Measurements from ENCODE around the gene CCT3. TPM values are rescaled to one million over a fixed set of nuclear protein-coding genes. Genes with fewer than 3 reads are reported as not detected.

Gene CCT3
- total and polyA plus RNA-seq, 7 experiments from 2014 or later: 78.0 to 282 (median 120) TPM

- peak overlapping the region in 2 of 9 donors; percentile 31 to 85 for H3K27ac Mint-ChIP-seq
- H3K27ac ChIP-seq (ENCODE audit: low read depth, low read length): no peak overlapping the region
- CTCF ChIA-PET: interaction anchor here (1.2 to 1.3 kb wide), 2 partner anchors 68 to 75 kb away, joined by 4 read pairs; no protein-coding TSS in a partner anchor
Measured at GRCh38 chr1:156376958-156377919, 39.1 kb upstream of the CCT3 start.

GRCh38 chr1:156376146-156376545 is 38.1 kb upstream of the CCT3 start:
- peaks cover 0 to 8% (median 0%) of the 10 kb centered on the region in 7 donors for H3K4me1 Mint-ChIP-seq
- no peak overlapping the region for H3K4me3 Mint-ChIP-seq
- Histone ChIP-seq H3K27ac (ENCODE audit: low read depth, low read length) (no peak overlapping the region), H3K4me3 (ENCODE audit: low read length) (no peak overlapping the region), H3K4me1 (ENCODE audit: control insufficient read depth in 2 of 2, insufficient read depth in 2 of 2, low read length in 2 of 2) (no peaks in the 10 kb centered on the region), H3K36me3 (ENCODE audit: control insufficient read depth in 2 of 3, insufficient read depth in 3 of 3, low read length in 3 of 3) (no peaks in the 10 kb centered on the region), H3K27me3 (ENCODE audit: control insufficient read depth in 2 of 2, insufficient read depth in 2 of 2, low read length in 2 of 2) (no peaks in the 10 kb centered on the region), H3K9me3 (ENCODE audit: control insufficient read depth in 2 of 3, low read length in 3 of 3) (no peaks in the 10 kb centered on the region)
- DNase-seq (no peak), ATAC-seq (peak; percentile 27)
- POLR2A ChIA-PET: interaction anchor here (0.8 kb wide), 1 partner anchor 1225 kb away, joined by 3 read pairs; no protein-coding TSS in a partner anchor
- CTCF ChIA-PET: interaction anchor here (1.2 to 1.4 kb wide), 3 partner anchors 9 to 77 kb away, joined by 4 read pairs; no protein-coding TSS in a partner anchor
- intact Hi-C loops (cut with micrococcal nuclease): no loop called here
- H3K36me3 Mint-ChIP-seq: no peaks in the 10 kb centered on the region
- H3K27ac Mint-ChIP-seq: no peak overlapping the region
- H3K9me3 Mint-ChIP-seq: no peaks in the 10 kb centered on the region
- peaks cover 8 to 36% (median 27%) of the 10 kb centered on the region in 5 donors for H3K27me3 Mint-ChIP-seq

More at GRCh38 chr1:156376958-156377919, 39.1 kb upstream of the CCT3 start:
- H3K27me3 Mint-ChIP-seq: peaks cover 5 to 26% (median 20%) of the 10 kb centered on the region in 5 donors
- POLR2A ChIA-PET: no interaction called here
- intact Hi-C loops (cut with micrococcal nuclease): no loop called here
- H3K4me3 Mint-ChIP-seq: no peak overlapping the region
- H3K4me3 ChIP-seq (ENCODE audit: low read length): no peak overlapping the region
- no peak for DNase-seq
- H3K27me3 ChIP-seq (ENCODE audit: control insufficient read depth in 2 of 2, insufficient read depth in 2 of 2, low read length in 2 of 2): no peaks in the 10 kb centered on the region
- no peak for ATAC-seq
- no peaks in the 10 kb centered on the region for H3K9me3 ChIP-seq (ENCODE audit: control insufficient read depth in 2 of 3, low read length in 3 of 3)
- no peaks in the 10 kb centered on the region for H3K36me3 Mint-ChIP-seq
- H3K9me3 Mint-ChIP-seq: no peaks in the 10 kb centered on the region
- H3K36me3 ChIP-seq (ENCODE audit: control insufficient read depth in 2 of 3, insufficient read depth in 3 of 3, low read length in 3 of 3): no peaks in the 10 kb centered on the region
- peaks cover 0 to 8% (median 0%) of the 10 kb centered on the region in 7 donors for H3K4me1 Mint-ChIP-seq
- no peaks in the 10 kb centered on the region for H3K4me1 ChIP-seq (ENCODE audit: control insufficient read depth in 2 of 2, insufficient read depth in 2 of 2, low read length in 2 of 2)

- intact Hi-C loops (cut with micrococcal nuclease): no loop called here
- H3K27ac ChIP-seq (ENCODE audit: low read depth, low read length): no peak overlapping the region
- Mint-ChIP-seq H3K9me3 (no peaks in the 10 kb centered on the region), H3K36me3 (peaks cover 0 to 3% (median 0%) of the 10 kb centered on the region in 5 donors), H3K27me3 (peaks cover 16 to 59% (median 33%) of the 10 kb centered on the region in 5 donors), H3K4me1 (peaks cover 0 to 11% (median 4%) of the 10 kb centered on the region in 7 donors), H3K27ac (no peak overlapping the region), H3K4me3 (no peak overlapping the region)
- ChIA-PET CTCF (no interaction called here), POLR2A (no interaction called here)
- H3K9me3 ChIP-seq (ENCODE audit: control insufficient read depth in 2 of 3, low read length in 3 of 3): no peaks in the 10 kb centered on the region
- no peaks in the 10 kb centered on the region for H3K36me3 ChIP-seq (ENCODE audit: control insufficient read depth in 2 of 3, insufficient read depth in 3 of 3, low read length in 3 of 3)
- H3K27me3 ChIP-seq (ENCODE audit: control insufficient read depth in 2 of 2, insufficient read depth in 2 of 2, low read length in 2 of 2): peaks cover 0 to 7% of the 10 kb centered on the region in 2 donors
- ATAC-seq (no peak), DNase-seq (no peak)
- no peak overlapping the region for H3K4me3 ChIP-seq (ENCODE audit: low read length)
- no peaks in the 10 kb centered on the region for H3K4me1 ChIP-seq (ENCODE audit: control insufficient read depth in 2 of 2, insufficient read depth in 2 of 2, low read length in 2 of 2)
Measured at GRCh38 chr1:156373546-156373945, 35.5 kb upstream of the CCT3 start.

- Mint-ChIP-seq H3K27me3 (peaks cover 23 to 66% (median 39%) of the 10 kb centered on the region in 5 donors), H3K4me1 (peaks cover 0 to 11% (median 4%) of the 10 kb centered on the region in 7 donors), H3K27ac (no peak overlapping the region), H3K36me3 (peaks cover 0 to 3% (median 0%) of the 10 kb centered on the region in 5 donors), H3K4me3 (no peak overlapping the region), H3K9me3 (no peaks in the 10 kb centered on the region)
- H3K4me3 ChIP-seq (ENCODE audit: low read length): no peak overlapping the region
- intact Hi-C loops (cut with micrococcal nuclease): no loop called here
- no peaks in the 10 kb centered on the region for H3K4me1 ChIP-seq (ENCODE audit: control insufficient read depth in 2 of 2, insufficient read depth in 2 of 2, low read length in 2 of 2)
- DNase-seq (no peak), ATAC-seq (no peak)
- no peaks in the 10 kb centered on the region for H3K9me3 ChIP-seq (ENCODE audit: control insufficient read depth in 2 of 3, low read length in 3 of 3)
- peaks cover 0 to 7% of the 10 kb centered on the region in 2 donors for H3K27me3 ChIP-seq (ENCODE audit: control insufficient read depth in 2 of 2, insufficient read depth in 2 of 2, low read length in 2 of 2)
- H3K36me3 ChIP-seq (ENCODE audit: control insufficient read depth in 2 of 3, insufficient read depth in 3 of 3, low read length in 3 of 3): no peaks in the 10 kb centered on the region
- ChIA-PET CTCF (no interaction called here), POLR2A (no interaction called here)
- H3K27ac ChIP-seq (ENCODE audit: low read depth, low read length): no peak overlapping the region
Measured at GRCh38 chr1:156372876-156373275, 34.8 kb upstream of the CCT3 start.

GRCh38 chr1:156372265-156372586 is 34.1 kb upstream of the CCT3 start:
- H3K4me3 ChIP-seq (ENCODE audit: low read length): no peak overlapping the region
- peaks cover 0 to 9% (median 4%) of the 10 kb centered on the region in 7 donors for H3K4me1 Mint-ChIP-seq
- POLR2A ChIA-PET: no interaction called here
- no peak for DNase-seq
- H3K27ac ChIP-seq (ENCODE audit: low read depth, low read length): no peak overlapping the region
- peaks cover 28 to 69% (median 39%) of the 10 kb centered on the region in 5 donors for H3K27me3 Mint-ChIP-seq
- no peak for ATAC-seq
- no peak overlapping the region for H3K4me3 Mint-ChIP-seq
- H3K27ac Mint-ChIP-seq: no peak overlapping the region
- intact Hi-C loops (cut with micrococcal nuclease): no loop called here
- H3K9me3 Mint-ChIP-seq: no peaks in the 10 kb centered on the region
- CTCF ChIA-PET: no interaction called here
- H3K4me1 ChIP-seq (ENCODE audit: control insufficient read depth in 2 of 2, insufficient read depth in 2 of 2, low read length in 2 of 2): no peaks in the 10 kb centered on the region
- no peaks in the 10 kb centered on the region for H3K9me3 ChIP-seq (ENCODE audit: control insufficient read depth in 2 of 3, low read length in 3 of 3)
- peaks cover 1 to 7% of the 10 kb centered on the region in 2 donors for H3K27me3 ChIP-seq (ENCODE audit: control insufficient read depth in 2 of 2, insufficient read depth in 2 of 2, low read length in 2 of 2)
- H3K36me3 ChIP-seq (ENCODE audit: control insufficient read depth in 2 of 3, insufficient read depth in 3 of 3, low read length in 3 of 3): no peaks in the 10 kb centered on the region
- peaks cover 0 to 3% (median 0%) of the 10 kb centered on the region in 5 donors for H3K36me3 Mint-ChIP-seq

- peaks cover 3 to 7% of the 10 kb centered on the region in 2 donors for H3K27me3 ChIP-seq (ENCODE audit: control insufficient read depth in 2 of 2, insufficient read depth in 2 of 2, low read length in 2 of 2)
- Mint-ChIP-seq H3K36me3 (peaks cover 0 to 3% (median 0%) of the 10 kb centered on the region in 5 donors), H3K4me3 (peak overlapping the region in 1 of 10 donors; percentile 35), H3K4me1 (peaks cover 0 to 9% (median 4%) of the 10 kb centered on the region in 7 donors), H3K27me3 (peaks cover 30 to 74% (median 42%) of the 10 kb centered on the region in 5 donors), H3K9me3 (no peaks in the 10 kb centered on the region), H3K27ac (no peak overlapping the region)
- intact Hi-C loops (cut with micrococcal nuclease): no loop called here
- no peak overlapping the region for H3K4me3 ChIP-seq (ENCODE audit: low read length)
- ATAC-seq (peak; percentile 33), DNase-seq (no peak)
- H3K36me3 ChIP-seq (ENCODE audit: control insufficient read depth in 2 of 3, insufficient read depth in 3 of 3, low read length in 3 of 3): no peaks in the 10 kb centered on the region
- no peaks in the 10 kb centered on the region for H3K4me1 ChIP-seq (ENCODE audit: control insufficient read depth in 2 of 2, insufficient read depth in 2 of 2, low read length in 2 of 2)
- H3K9me3 ChIP-seq (ENCODE audit: control insufficient read depth in 2 of 3, low read length in 3 of 3): no peaks in the 10 kb centered on the region
- ChIA-PET CTCF (interaction anchor here (0.5 kb wide), 1 partner anchor 598 kb away, joined by 3 read pairs; no protein-coding TSS in a partner anchor), POLR2A (no interaction called here)
- H3K27ac ChIP-seq (ENCODE audit: low read depth, low read length): no peak overlapping the region
Measured at GRCh38 chr1:156371553-156372264, 33.6 kb upstream of the CCT3 start.

Measured in naive thymus-derived CD4-positive, alpha-beta T cell (primary cell).